Measurements from ENCODE around the gene DBNDD2.
A peak's percentile ranks its signal among the peaks of the same experiment; 100 is the strongest.

Gene DBNDD2

GRCh38 chr20:45407783-45408645 lies at the start of gene DBNDD2:
DBNDD2 (plus strand) TSS chr20:45408289; CDS start chr20:45408468, 179 bp downstream.
- no peaks in the 10 kb centered on the region for H3K79me2 ChIP-seq (ENCODE audit: control insufficient read depth, insufficient read depth, low read length, unreplicated experiment)
- H3K36me3 ChIP-seq (ENCODE audit: insufficient read depth, low read length): no peaks in the 10 kb centered on the region
- H3K4me3 ChIP-seq (ENCODE audit: low read depth, low read length): peak within 1 kb of the TSS; percentile 78
- H3K4me1 ChIP-seq (ENCODE audit: control insufficient read depth, insufficient read depth, low read length, unreplicated experiment): peaks cover 4% of the 10 kb centered on the region
- H3K27ac ChIP-seq (ENCODE audit: low read depth, low read length): peak within 1 kb of the TSS; percentile 32; the same call in 1 of the 2 replicates
- peaks cover 23% of the 10 kb centered on the region; the same call in 1 of the 2 replicates for H3K27me3 ChIP-seq (ENCODE audit: insufficient read depth, low read length)
- no peak within 1 kb of the TSS for H2AFZ ChIP-seq (ENCODE audit: low read length, unreplicated experiment)

GRCh38 chr20:45359069-45359405 lies 49.1 kb upstream of the DBNDD2 start:
- H3K27me3 ChIP-seq (ENCODE audit: insufficient read depth, low read length): no peaks in the 10 kb centered on the region
- peak overlapping the region; percentile 96 for H3K27ac ChIP-seq (ENCODE audit: low read depth, low read length)
- peaks cover 7% of the 10 kb centered on the region for H3K79me2 ChIP-seq (ENCODE audit: control insufficient read depth, insufficient read depth, low read length, unreplicated experiment)
- H2AFZ ChIP-seq (ENCODE audit: low read length, unreplicated experiment): no peak overlapping the region
- peak overlapping the region; percentile 28; the same call in 1 of the 2 replicates for H3K4me3 ChIP-seq (ENCODE audit: low read depth, low read length)
- H3K4me1 ChIP-seq (ENCODE audit: control insufficient read depth, insufficient read depth, low read length, unreplicated experiment): peaks cover 67% of the 10 kb centered on the region
- no peaks in the 10 kb centered on the region for H3K36me3 ChIP-seq (ENCODE audit: insufficient read depth, low read length)

GRCh38 chr20:45359406-45360148 lies 48.5 kb upstream of the DBNDD2 start:
- no peaks in the 10 kb centered on the region for H3K27me3 ChIP-seq (ENCODE audit: insufficient read depth, low read length)
- peak overlapping the region; percentile 96 for H3K27ac ChIP-seq (ENCODE audit: low read depth, low read length)
- peaks cover 8% of the 10 kb centered on the region for H3K79me2 ChIP-seq (ENCODE audit: control insufficient read depth, insufficient read depth, low read length, unreplicated experiment)
- peaks cover 65% of the 10 kb centered on the region for H3K4me1 ChIP-seq (ENCODE audit: control insufficient read depth, insufficient read depth, low read length, unreplicated experiment)
- H3K36me3 ChIP-seq (ENCODE audit: insufficient read depth, low read length): no peaks in the 10 kb centered on the region
- H3K4me3 ChIP-seq (ENCODE audit: low read depth, low read length): peak overlapping the region; percentile 18; the same call in 1 of the 2 replicates
- no peak overlapping the region for H2AFZ ChIP-seq (ENCODE audit: low read length, unreplicated experiment)

- no peak overlapping the region for H3K27ac ChIP-seq (ENCODE audit: low read depth, low read length)
- no peaks in the 10 kb centered on the region; the same call in 1 of the 2 replicates for H3K36me3 ChIP-seq (ENCODE audit: insufficient read depth, low read length)
- H3K27me3 ChIP-seq (ENCODE audit: insufficient read depth, low read length): no peaks in the 10 kb centered on the region
- H3K4me3 ChIP-seq (ENCODE audit: low read depth, low read length): no peak overlapping the region
- no peak overlapping the region for H2AFZ ChIP-seq (ENCODE audit: low read length, unreplicated experiment)
- H3K79me2 ChIP-seq (ENCODE audit: control insufficient read depth, insufficient read depth, low read length, unreplicated experiment): peaks cover 8% of the 10 kb centered on the region
- peaks cover 52% of the 10 kb centered on the region for H3K4me1 ChIP-seq (ENCODE audit: control insufficient read depth, insufficient read depth, low read length, unreplicated experiment)
Measured at GRCh38 chr20:45361793-45362192, 46.3 kb upstream of the DBNDD2 start.

GRCh38 chr20:45362804-45363610 lies 45.1 kb upstream of the DBNDD2 start, which contains the start of gene SYS1:
SYS1 (plus strand) TSS chr20:45363156; CDS start chr20:45363532, 376 bp downstream.
- peaks cover 41% of the 10 kb centered on the region for H3K4me1 ChIP-seq (ENCODE audit: control insufficient read depth, insufficient read depth, low read length, unreplicated experiment)

GRCh38 chr20:45363611-45364492 lies 44.2 kb upstream of the DBNDD2 start:
- H3K36me3 ChIP-seq (ENCODE audit: insufficient read depth, low read length): peaks cover 4% of the 10 kb centered on the region; the same call in 1 of the 2 replicates
- peak overlapping the region; percentile 39 for H2AFZ ChIP-seq (ENCODE audit: low read length, unreplicated experiment)
- peaks cover 32% of the 10 kb centered on the region for H3K4me1 ChIP-seq (ENCODE audit: control insufficient read depth, insufficient read depth, low read length, unreplicated experiment)
- peak overlapping the region; percentile 88 for H3K4me3 ChIP-seq (ENCODE audit: low read depth, low read length)
- H3K79me2 ChIP-seq (ENCODE audit: control insufficient read depth, insufficient read depth, low read length, unreplicated experiment): peaks cover 8% of the 10 kb centered on the region
- peak overlapping the region; percentile 89; the same call in 1 of the 2 replicates for H3K27ac ChIP-seq (ENCODE audit: low read depth, low read length)
- no peaks in the 10 kb centered on the region for H3K27me3 ChIP-seq (ENCODE audit: insufficient read depth, low read length)

More at GRCh38 chr20:45362804-45363610, 45.1 kb upstream of the DBNDD2 start, which contains the start of gene SYS1:
- peak within 1 kb of the TSS; percentile 98 for H2AFZ ChIP-seq (ENCODE audit: low read length, unreplicated experiment)
- peaks cover 4% of the 10 kb centered on the region; the same call in 1 of the 2 replicates for H3K36me3 ChIP-seq (ENCODE audit: insufficient read depth, low read length)
- H3K27ac ChIP-seq (ENCODE audit: low read depth, low read length): peak within 1 kb of the TSS; percentile 89
- H3K27me3 ChIP-seq (ENCODE audit: insufficient read depth, low read length): no peaks in the 10 kb centered on the region
- peaks cover 8% of the 10 kb centered on the region for H3K79me2 ChIP-seq (ENCODE audit: control insufficient read depth, insufficient read depth, low read length, unreplicated experiment)
- H3K4me3 ChIP-seq (ENCODE audit: low read depth, low read length): peak within 1 kb of the TSS; percentile 88

GRCh38 chr20:45365444-45365970 lies 42.6 kb upstream of the DBNDD2 start:
- H3K36me3 ChIP-seq (ENCODE audit: insufficient read depth, low read length): peaks cover 4% of the 10 kb centered on the region; the same call in 1 of the 2 replicates
- H3K4me3 ChIP-seq (ENCODE audit: low read depth, low read length): no peak overlapping the region
- H3K27ac ChIP-seq (ENCODE audit: low read depth, low read length): no peak overlapping the region
- H3K4me1 ChIP-seq (ENCODE audit: control insufficient read depth, insufficient read depth, low read length, unreplicated experiment): peaks cover 16% of the 10 kb centered on the region
- no peak overlapping the region for H2AFZ ChIP-seq (ENCODE audit: low read length, unreplicated experiment)
- no peaks in the 10 kb centered on the region for H3K27me3 ChIP-seq (ENCODE audit: insufficient read depth, low read length)
- H3K79me2 ChIP-seq (ENCODE audit: control insufficient read depth, insufficient read depth, low read length, unreplicated experiment): peaks cover 8% of the 10 kb centered on the region

GRCh38 chr20:45366192-45366591 lies 41.9 kb upstream of the DBNDD2 start:
- H3K79me2 ChIP-seq (ENCODE audit: control insufficient read depth, insufficient read depth, low read length, unreplicated experiment): peaks cover 8% of the 10 kb centered on the region
- no peak overlapping the region for H3K4me3 ChIP-seq (ENCODE audit: low read depth, low read length)

GRCh38 chr20:45366631-45367030 lies 41.5 kb upstream of the DBNDD2 start:
- no peak overlapping the region for H3K4me3 ChIP-seq (ENCODE audit: low read depth, low read length)

More at GRCh38 chr20:45366192-45366591, 41.9 kb upstream of the DBNDD2 start:
- no peak overlapping the region for H2AFZ ChIP-seq (ENCODE audit: low read length, unreplicated experiment)
- peaks cover 4% of the 10 kb centered on the region; the same call in 1 of the 2 replicates for H3K36me3 ChIP-seq (ENCODE audit: insufficient read depth, low read length)
- H3K27ac ChIP-seq (ENCODE audit: low read depth, low read length): no peak overlapping the region
- H3K27me3 ChIP-seq (ENCODE audit: insufficient read depth, low read length): no peaks in the 10 kb centered on the region
- peaks cover 10% of the 10 kb centered on the region for H3K4me1 ChIP-seq (ENCODE audit: control insufficient read depth, insufficient read depth, low read length, unreplicated experiment)

More at GRCh38 chr20:45366631-45367030, 41.5 kb upstream of the DBNDD2 start:
- Histone ChIP-seq H3K27me3 (ENCODE audit: insufficient read depth, low read length) (no peaks in the 10 kb centered on the region), H3K27ac (ENCODE audit: low read depth, low read length) (no peak overlapping the region), H3K36me3 (ENCODE audit: insufficient read depth, low read length) (peaks cover 4% of the 10 kb centered on the region; the same call in 1 of the 2 replicates), H3K4me1 (ENCODE audit: control insufficient read depth, insufficient read depth, low read length, unreplicated experiment) (peaks cover 8% of the 10 kb centered on the region), H3K79me2 (ENCODE audit: control insufficient read depth, insufficient read depth, low read length, unreplicated experiment) (peaks cover 8% of the 10 kb centered on the region), H2AFZ (ENCODE audit: low read length, unreplicated experiment) (no peak overlapping the region)

Data from ACC112 (cell line).